Activated T-cell treated with anti-CD3 and anti-CD28 coated beads, Interleukin-2, amount 50 U/mL, for 4 hours (primary cell): ENCODE results near the gene ING3. TPM values are rescaled to one million over a fixed set of nuclear protein-coding genes. Genes with fewer than 3 reads are reported as not detected.

Experiments
- ATAC-seq, 2 donors: fragments of 200-7000 bp; cut with Tn5 transposase; one replicate each; pipeline ENCODE4 v1.10.0; 2021
- DNase-seq: peaks from one replicate; pipeline ENCODE4 v3.0.0-alpha.2; 2020
- H3K27me3 Mint-ChIP-seq: one replicate; pipeline ENCODE4 v1.8.0; 2021; ENCODE audit warnings: low read depth, mixed read lengths
- H3K36me3 Mint-ChIP-seq: one replicate; pipeline ENCODE4 v1.8.0; 2022; ENCODE audit warnings: mixed read lengths; ENCODE audit not compliant: insufficient read depth
- H3K4me1 Mint-ChIP-seq: one replicate; pipeline ENCODE4 v1.8.0; 2021; ENCODE audit warnings: low read depth, mixed read lengths
- H3K4me3 Mint-ChIP-seq: one replicate; pipeline ENCODE4 v1.8.0; 2021; ENCODE audit warnings: mild to moderate bottlenecking, moderate library complexity, mixed read lengths
- H3K9me3 Mint-ChIP-seq: one replicate; pipeline ENCODE4 v1.8.0; 2021; ENCODE audit warnings: mixed read lengths
- total RNA-seq, 3 donors: library from RNA; stranded (reverse); gene quantifications; one replicate each; pipeline ENCODE4 v1.2.1, GENCODE V29; 2021

The ING3 gene
- total RNA-seq, 3 donors from 2014 or later: 23.9 to 29.4 (median 27.5) TPM

GRCh38 chr7:120989257-120990220 is 39.0 kb downstream of the ING3 start:
- no peaks in the 10 kb centered on the region for H3K36me3 Mint-ChIP-seq
- no peaks in the 10 kb centered on the region for H3K9me3 Mint-ChIP-seq
- peaks cover 15% of the 10 kb centered on the region for H3K4me1 Mint-ChIP-seq
- DNase-seq: no peak
- no peak overlapping the region for H3K4me3 Mint-ChIP-seq
- no peak for ATAC-seq
- H3K27me3 Mint-ChIP-seq: peaks cover 43% of the 10 kb centered on the region

- H3K4me3 Mint-ChIP-seq: no peak overlapping the region
- DNase-seq: no peak
- no peaks in the 10 kb centered on the region for H3K36me3 Mint-ChIP-seq
- no peaks in the 10 kb centered on the region for H3K9me3 Mint-ChIP-seq
- no peak for ATAC-seq
- peaks cover 16% of the 10 kb centered on the region for H3K4me1 Mint-ChIP-seq
- H3K27me3 Mint-ChIP-seq: peaks cover 41% of the 10 kb centered on the region
Measured at GRCh38 chr7:120990468-120991118, 40.0 kb downstream of the ING3 start.

DNA sequence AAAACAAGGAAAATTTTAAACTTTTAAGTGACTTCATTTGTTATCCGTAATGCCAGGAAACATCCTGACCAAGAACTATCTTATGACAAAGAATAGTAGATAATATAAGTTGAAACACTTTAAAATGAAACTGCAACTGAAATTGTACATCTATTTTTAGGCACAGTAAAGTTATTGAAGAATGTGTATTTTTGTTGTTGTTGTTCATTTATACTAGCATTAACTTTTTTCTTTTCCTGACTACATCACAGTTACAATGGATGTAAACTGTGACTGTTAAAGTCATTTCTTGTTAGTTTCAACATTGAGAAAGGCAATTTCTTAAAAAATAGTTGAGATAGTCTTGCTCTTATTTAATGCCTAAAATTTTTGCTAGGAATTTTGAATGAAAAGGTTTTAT is 40.6 kb downstream of the ING3 start:
- Mint-ChIP-seq H3K36me3 (no peaks in the 10 kb centered on the region), H3K4me1 (peaks cover 22% of the 10 kb centered on the region), H3K9me3 (no peaks in the 10 kb centered on the region), H3K27me3 (peaks cover 40% of the 10 kb centered on the region), H3K4me3 (no peak overlapping the region)
- ATAC-seq (no peak), DNase-seq (no peak)

- Mint-ChIP-seq H3K27me3 (peaks cover 36% of the 10 kb centered on the region), H3K36me3 (no peaks in the 10 kb centered on the region), H3K4me3 (no peak overlapping the region), H3K4me1 (peaks cover 26% of the 10 kb centered on the region), H3K9me3 (no peaks in the 10 kb centered on the region)
- DNase-seq: no peak
- no peak for ATAC-seq
Measured at GRCh38 chr7:120991581-120991980, 41.0 kb downstream of the ING3 start.

DNA sequence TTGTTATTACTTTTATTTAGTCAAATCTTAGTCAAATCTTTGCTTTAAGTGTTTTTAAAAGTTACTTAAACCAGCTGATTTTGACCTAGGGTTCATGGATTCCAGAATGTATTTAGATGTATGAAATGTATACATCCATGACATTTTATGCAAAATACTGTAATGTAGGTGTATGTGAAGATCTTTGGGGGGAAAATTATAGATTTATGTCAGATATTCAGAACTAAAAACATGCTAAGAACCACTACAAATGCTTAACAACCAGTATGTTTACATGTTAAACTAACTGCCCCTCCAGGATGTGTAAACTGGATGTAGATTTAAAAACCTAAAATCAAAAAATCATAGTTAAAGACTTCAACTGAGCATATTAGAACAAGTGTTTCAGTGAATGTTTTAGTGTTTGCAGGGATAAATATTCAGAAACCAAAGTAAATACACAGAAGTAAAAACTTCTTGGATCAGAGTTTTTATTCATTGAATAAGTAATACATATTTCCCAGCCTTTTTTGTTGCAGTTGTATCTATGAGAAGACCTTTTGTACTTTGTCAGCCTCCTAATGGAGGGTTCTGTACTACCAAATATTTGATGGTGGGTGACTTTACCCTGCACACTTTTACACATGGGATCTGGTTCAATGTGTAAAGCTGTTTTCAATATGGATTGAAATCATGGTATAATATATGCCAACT is 41.8 kb downstream of the ING3 start:
- no peaks in the 10 kb centered on the region for H3K36me3 Mint-ChIP-seq
- H3K4me3 Mint-ChIP-seq: no peak overlapping the region
- ATAC-seq (no peak), DNase-seq (no peak)
- no peaks in the 10 kb centered on the region for H3K9me3 Mint-ChIP-seq
- H3K27me3 Mint-ChIP-seq: peaks cover 34% of the 10 kb centered on the region
- H3K4me1 Mint-ChIP-seq: peaks cover 30% of the 10 kb centered on the region

GRCh38 chr7:120992965-120993494 is 42.5 kb downstream of the ING3 start:
- ATAC-seq: no peak
- no peak for DNase-seq
- Mint-ChIP-seq H3K36me3 (no peaks in the 10 kb centered on the region), H3K4me1 (peaks cover 25% of the 10 kb centered on the region), H3K4me3 (no peak overlapping the region), H3K27me3 (peaks cover 28% of the 10 kb centered on the region), H3K9me3 (no peaks in the 10 kb centered on the region)

GRCh38 chr7:120993553-120994191 is 43.1 kb downstream of the ING3 start:
- DNase-seq (no peak), ATAC-seq (no peak)
- H3K27me3 Mint-ChIP-seq: peaks cover 25% of the 10 kb centered on the region
- no peaks in the 10 kb centered on the region for H3K36me3 Mint-ChIP-seq
- H3K9me3 Mint-ChIP-seq: no peaks in the 10 kb centered on the region
- H3K4me3 Mint-ChIP-seq: no peak overlapping the region
- peaks cover 19% of the 10 kb centered on the region for H3K4me1 Mint-ChIP-seq

DNA sequence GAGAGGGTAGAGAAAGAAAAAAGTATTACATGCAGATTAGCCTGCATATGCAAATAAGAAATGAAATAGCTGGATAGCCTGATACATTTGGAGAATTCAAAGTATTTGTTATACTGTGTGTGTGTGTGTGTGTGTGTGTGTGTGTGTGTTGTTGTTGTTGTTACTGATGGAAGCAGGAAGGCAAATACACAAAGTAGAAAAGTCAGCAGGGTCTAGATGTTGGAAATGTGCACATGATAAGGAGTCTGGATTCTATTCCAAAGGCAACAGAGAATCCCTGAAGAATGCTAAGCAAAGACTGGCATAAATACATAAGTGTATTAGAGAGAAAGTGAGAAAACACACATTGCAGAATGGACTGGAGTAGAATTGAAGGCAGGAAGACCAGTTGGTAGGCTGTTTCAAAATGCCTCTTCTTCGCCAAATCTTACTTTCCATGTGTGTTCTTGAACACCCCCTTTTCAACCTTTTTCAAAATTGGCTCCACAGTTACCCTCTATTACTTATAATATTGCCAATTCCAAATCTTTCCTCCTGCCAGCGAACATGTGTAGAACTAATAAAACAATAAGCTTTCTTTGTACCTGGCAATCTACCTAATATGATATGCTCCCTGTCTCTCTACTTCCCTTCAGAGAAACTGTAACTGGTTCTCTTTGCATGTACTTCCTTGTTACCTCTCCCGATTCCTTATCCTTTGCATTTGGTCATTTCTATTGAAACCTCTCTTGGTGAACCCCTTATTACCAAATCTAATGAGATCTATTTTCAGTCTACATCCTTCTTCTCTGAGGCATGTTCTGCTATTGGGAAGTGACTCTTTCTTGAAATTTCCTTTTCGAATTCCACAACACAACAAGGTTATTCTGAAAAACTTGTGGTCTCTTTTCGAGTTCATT is 44.2 kb downstream of the ING3 start:
- Mint-ChIP-seq H3K27me3 (peaks cover 14% of the 10 kb centered on the region), H3K36me3 (no peaks in the 10 kb centered on the region), H3K9me3 (no peaks in the 10 kb centered on the region), H3K4me3 (no peak overlapping the region), H3K4me1 (peaks cover 18% of the 10 kb centered on the region)
- ATAC-seq (no peak), DNase-seq (no peak)

DNA sequence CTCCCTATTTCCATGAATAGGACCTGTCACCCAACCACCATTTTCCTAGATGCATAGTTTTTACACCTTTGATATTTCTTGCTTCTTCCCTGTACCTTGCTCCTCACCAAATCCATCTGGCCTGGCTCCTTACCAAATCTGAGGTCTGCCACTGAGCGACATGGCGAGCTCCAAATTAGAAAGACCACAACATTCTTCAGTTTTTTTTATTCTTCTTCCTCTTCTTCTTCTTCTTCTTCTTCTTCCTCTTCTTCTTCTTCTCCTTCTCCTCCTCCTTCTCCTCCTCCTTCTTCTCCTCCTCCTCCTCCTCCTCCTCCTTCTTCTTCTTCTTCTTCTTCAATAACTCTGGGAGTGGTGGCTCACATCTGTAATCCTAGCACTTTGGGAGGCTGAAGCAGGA is 45.1 kb downstream of the ING3 start:
- peaks cover 22% of the 10 kb centered on the region for H3K4me1 Mint-ChIP-seq
- no peaks in the 10 kb centered on the region for H3K36me3 Mint-ChIP-seq
- H3K9me3 Mint-ChIP-seq: no peaks in the 10 kb centered on the region
- DNase-seq (no peak), ATAC-seq (no peak)
- peaks cover 10% of the 10 kb centered on the region for H3K27me3 Mint-ChIP-seq
- H3K4me3 Mint-ChIP-seq: no peak overlapping the region

GRCh38 chr7:120996333-120996987 is 45.9 kb downstream of the ING3 start:
- Mint-ChIP-seq H3K36me3 (no peaks in the 10 kb centered on the region), H3K27me3 (peaks cover 7% of the 10 kb centered on the region), H3K9me3 (no peaks in the 10 kb centered on the region), H3K4me1 (peaks cover 22% of the 10 kb centered on the region), H3K4me3 (no peak overlapping the region)
- DNase-seq: peak; percentile 9
- no peak for ATAC-seq

DNA sequence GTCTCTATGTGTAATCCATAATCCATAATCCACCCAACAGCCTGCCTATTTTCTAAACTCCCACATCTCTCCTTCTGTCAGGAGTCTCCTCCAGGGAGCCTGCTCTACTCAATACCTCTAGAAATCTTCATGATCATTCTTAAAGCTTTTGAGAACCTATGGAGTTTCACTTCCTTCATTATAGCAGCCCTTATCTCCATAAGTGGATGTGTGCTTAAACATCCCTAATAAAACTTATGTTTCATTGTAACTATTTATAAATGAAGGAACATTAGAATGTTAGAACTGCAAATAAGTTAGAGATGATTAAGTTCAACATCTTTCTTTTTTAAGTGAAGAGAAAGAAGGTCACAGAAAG is 46.4 kb downstream of the ING3 start:
- H3K4me1 Mint-ChIP-seq: peaks cover 22% of the 10 kb centered on the region
- H3K36me3 Mint-ChIP-seq: no peaks in the 10 kb centered on the region
- no peaks in the 10 kb centered on the region for H3K9me3 Mint-ChIP-seq
- DNase-seq: no peak
- no peak for ATAC-seq
- H3K4me3 Mint-ChIP-seq: no peak overlapping the region
- H3K27me3 Mint-ChIP-seq: peaks cover 4% of the 10 kb centered on the region

GRCh38 chr7:120997882-120998474 is 47.4 kb downstream of the ING3 start:
- H3K4me1 Mint-ChIP-seq: peaks cover 22% of the 10 kb centered on the region
- H3K36me3 Mint-ChIP-seq: no peaks in the 10 kb centered on the region
- DNase-seq (no peak), ATAC-seq (no peak)
- no peaks in the 10 kb centered on the region for H3K27me3 Mint-ChIP-seq
- H3K4me3 Mint-ChIP-seq: no peak overlapping the region
- H3K9me3 Mint-ChIP-seq: no peaks in the 10 kb centered on the region
